DOHH2 (cell line): ENCODE results near the gene KRTAP5-6.
"Not testable (repeated sequence)": the region's sequence is repeated elsewhere in the genome, so short reads cannot be mapped to it uniquely, and the experiment has no call there.

Experiments used
- H3F3A ChIP-seq: fragments of 200-600 bp; sonication (generic), shearing (Covaris generic); 2 replicates; pipeline ENCODE4 v1.6.0; 2016; ENCODE audit warnings: antibody characterized with exemption, mild to moderate bottlenecking; ENCODE audit not compliant: control insufficient read depth, insufficient read depth
- H3K27ac ChIP-seq: fragments of 200-600 bp; sonication (generic); 2 replicates; pipeline ENCODE4 v1.5.1; 2014; ENCODE audit warnings: low read depth, mild to moderate bottlenecking, low read length, moderate library complexity
- H3K27me3 ChIP-seq: fragments of 200-600 bp; sonication (generic); 2 replicates; pipeline ENCODE4 v1.6.1; 2014; ENCODE audit warnings: mild to moderate bottlenecking, low read length, mixed read lengths; ENCODE audit not compliant: control insufficient read depth
- H3K36me3 ChIP-seq: fragments of 200-600 bp; sonication (generic); 2 replicates; pipeline ENCODE4 v1.6.1; 2014; ENCODE audit warnings: mild to moderate bottlenecking, low read length, moderate library complexity, mixed read lengths; ENCODE audit not compliant: control insufficient read depth
- H3K4me1 ChIP-seq: fragments of 200-600 bp; sonication (generic); 2 replicates; pipeline ENCODE4 v1.6.1; 2014; ENCODE audit warnings: mild to moderate bottlenecking, low read length, mixed read lengths; ENCODE audit not compliant: control insufficient read depth
- H3K4me2 ChIP-seq: fragments of 200-600 bp; sonication (generic); 2 replicates; pipeline ENCODE4 v1.6.0; 2014; ENCODE audit warnings: mild to moderate bottlenecking, low read length, moderate library complexity
- H3K4me3 ChIP-seq: fragments of 200-600 bp; sonication (generic); 2 replicates; pipeline ENCODE4 v1.5.1; 2014; ENCODE audit warnings: mild to moderate bottlenecking, low read length, mixed read lengths
- H3K79me2 ChIP-seq: fragments of 200-600 bp; sonication (generic); 2 replicates; pipeline ENCODE4 v1.6.1; 2014; ENCODE audit warnings: mild to moderate bottlenecking, low read length, mixed read lengths; ENCODE audit not compliant: control insufficient read depth
- H3K9me2 ChIP-seq: fragments of 200-600 bp; sonication (generic); replicated peaks from 2 replicates; pipeline ENCODE4 v1.6.1; 2014; ENCODE audit warnings: mild to moderate bottlenecking, low read length, mixed read lengths; ENCODE audit not compliant: control insufficient read depth
- H3K9me3 ChIP-seq: fragments of 200-600 bp; sonication (generic); 2 replicates; pipeline ENCODE4 v1.6.1; 2014; ENCODE audit warnings: antibody characterized with exemption, low read length, mixed read lengths; ENCODE audit not compliant: control insufficient read depth, insufficient read depth
- H4K20me1 ChIP-seq: fragments of 200-600 bp; sonication (generic); 2 replicates; pipeline ENCODE4 v1.6.0; 2014; ENCODE audit warnings: low read depth, mild to moderate bottlenecking, antibody characterized with exemption, low read length, moderate library complexity; ENCODE audit not compliant: control insufficient read depth, insufficient read depth
- CTCF ChIP-seq: fragments of 200-600 bp; sonication (generic); IDR thresholded peaks from one replicate; pipeline ENCODE4 v1.5.1; 2014; ENCODE audit warnings: antibody characterized with exemption, mild to moderate bottlenecking, low read depth, low read length; ENCODE audit not compliant: poor library complexity, severe bottlenecking
- EZH2phosphoT487 ChIP-seq: fragments of 200-600 bp; sonication (generic); IDR thresholded peaks from 2 replicates; pipeline ENCODE4 v1.6.1; 2017; ENCODE audit warnings: borderline replicate concordance, mild to moderate bottlenecking, antibody characterized with exemption, low read length, moderate library complexity, mixed read lengths

Gene KRTAP5-6

DNA sequence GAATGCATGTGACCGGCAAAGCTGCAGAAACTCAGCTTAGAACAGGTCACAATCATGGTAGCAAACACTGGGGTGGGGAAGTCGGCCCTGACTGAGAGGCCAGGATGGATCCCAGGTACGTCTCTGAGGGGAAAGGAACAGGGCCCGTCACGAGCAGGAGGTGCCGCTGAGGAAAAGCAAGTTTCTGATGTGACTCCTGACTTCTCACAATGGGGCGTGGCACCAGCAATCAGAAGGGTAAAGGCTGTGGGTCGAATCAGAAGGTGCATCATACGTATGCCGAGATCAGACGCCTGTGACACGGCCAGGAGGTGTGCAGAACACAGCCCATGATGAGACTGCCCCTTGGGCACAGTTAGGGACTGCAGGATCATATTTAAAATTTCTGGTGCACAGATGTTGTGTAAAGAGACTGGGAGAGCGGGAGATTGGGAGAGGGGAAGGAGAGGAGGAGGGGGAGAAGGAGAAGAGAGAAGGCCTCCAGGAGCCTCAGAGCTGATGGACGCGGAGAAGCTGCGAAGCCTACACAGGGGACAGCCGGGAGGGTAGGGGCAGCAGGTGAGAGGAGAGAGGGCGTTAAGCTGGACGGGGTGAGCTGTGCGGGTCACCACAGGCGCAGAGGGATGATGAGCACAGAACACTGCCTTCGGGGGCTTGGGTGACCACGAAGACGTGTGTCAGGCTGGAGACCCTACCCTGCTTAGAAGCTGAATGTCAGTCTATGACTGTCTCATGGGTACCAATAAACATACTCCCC is 36.7 kb upstream of the KRTAP5-6 start:
- Histone ChIP-seq H3K9me3 (no peaks in the 10 kb centered on the region), H3K27ac (no peak overlapping the region), H3K9me2 (no peaks in the 10 kb centered on the region), H3K27me3 (peaks cover 8% of the 10 kb centered on the region; the same call in 1 of the 2 replicates), H3K79me2 (no peaks in the 10 kb centered on the region), H3K36me3 (no peaks in the 10 kb centered on the region), H3K4me1 (no peaks in the 10 kb centered on the region), H3K4me2 (no peak overlapping the region), H4K20me1 (no peaks in the 10 kb centered on the region), H3F3A (no peaks in the 10 kb centered on the region), H3K4me3 (no peak overlapping the region)
- TF ChIP-seq EZH2phosphoT487 (no peak), CTCF (no peak)

DNA sequence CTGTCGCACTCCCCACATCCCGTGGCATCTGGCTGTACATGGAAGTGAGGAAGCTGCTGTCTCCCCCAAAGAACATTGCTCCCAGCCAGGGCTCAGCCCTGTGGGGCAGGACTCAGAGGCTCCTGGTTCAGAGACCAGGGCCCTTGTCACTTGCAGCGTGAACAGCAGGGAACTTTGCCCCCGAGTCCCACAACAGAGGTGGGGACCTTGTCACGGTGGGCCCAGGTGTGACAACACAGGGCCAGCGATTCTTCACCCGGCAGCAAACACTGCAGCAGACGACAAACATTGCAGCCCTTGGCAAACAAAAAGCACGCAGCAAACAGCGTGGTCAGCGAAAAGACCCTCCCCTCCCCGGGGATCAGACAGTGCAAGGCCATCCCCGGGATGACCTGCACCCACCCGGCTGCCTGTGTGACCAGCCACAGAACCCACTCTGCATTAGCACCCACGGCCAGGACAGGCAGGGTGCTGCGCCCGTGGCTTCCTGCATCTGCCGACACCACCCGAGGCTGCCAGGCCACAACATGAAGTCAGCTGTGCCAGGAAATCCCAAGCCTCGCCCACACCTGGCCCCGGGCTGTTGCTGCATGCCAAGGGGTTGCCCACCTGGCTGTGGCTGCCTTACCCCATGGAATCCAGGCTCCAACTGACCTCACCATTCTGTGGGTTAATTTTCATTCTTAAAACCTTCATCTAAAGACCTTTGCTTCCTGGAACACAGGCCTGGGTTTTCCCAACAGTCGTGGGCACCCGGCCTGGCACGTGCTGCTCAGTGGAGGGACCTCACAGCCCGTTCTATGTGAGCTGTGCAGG is 35.3 kb upstream of the KRTAP5-6 start:
- H3F3A ChIP-seq, H3K9me2 ChIP-seq, H3K27me3 ChIP-seq, H3K79me2 ChIP-seq, H3K36me3 ChIP-seq, H3K27ac ChIP-seq, H4K20me1 ChIP-seq, H3K4me1 ChIP-seq, H3K9me3 ChIP-seq, H3K4me2 ChIP-seq, H3K4me3 ChIP-seq: not testable (repeated sequence)

DNA sequence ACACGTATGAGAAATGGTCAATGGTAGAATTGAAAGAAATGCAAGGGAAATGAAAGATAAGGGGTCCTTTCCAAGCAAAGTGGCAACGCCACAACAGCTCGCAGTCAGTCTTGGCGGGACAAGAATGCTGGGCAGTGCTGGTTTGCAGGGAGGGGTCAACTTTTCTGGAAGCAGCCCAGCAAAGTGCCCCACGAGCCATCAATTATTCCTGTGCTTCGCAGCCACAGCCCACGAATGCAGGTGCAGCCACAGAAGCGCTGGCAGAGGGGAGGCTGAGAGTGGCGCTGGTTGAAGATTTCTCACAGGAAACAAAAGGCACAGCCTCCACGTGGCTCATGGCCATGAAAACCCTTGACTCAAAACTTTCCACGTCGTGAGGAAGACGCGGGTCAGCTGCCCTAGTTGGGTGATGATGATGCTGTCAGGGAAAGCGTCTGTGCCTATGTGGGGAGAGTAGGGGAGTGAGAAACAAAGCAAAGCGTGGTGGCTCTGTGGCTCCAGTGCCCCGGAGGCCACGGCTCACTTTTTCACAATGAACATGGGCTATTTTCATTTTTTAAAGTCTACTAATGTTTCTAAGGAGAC is 34.2 kb upstream of the KRTAP5-6 start:
- H3K79me2 ChIP-seq, H3K9me2 ChIP-seq, H3K36me3 ChIP-seq, H3F3A ChIP-seq, H3K4me2 ChIP-seq, H3K4me1 ChIP-seq, H3K27ac ChIP-seq, H3K4me3 ChIP-seq, H4K20me1 ChIP-seq, H3K27me3 ChIP-seq, H3K9me3 ChIP-seq: not testable (repeated sequence)

DNA sequence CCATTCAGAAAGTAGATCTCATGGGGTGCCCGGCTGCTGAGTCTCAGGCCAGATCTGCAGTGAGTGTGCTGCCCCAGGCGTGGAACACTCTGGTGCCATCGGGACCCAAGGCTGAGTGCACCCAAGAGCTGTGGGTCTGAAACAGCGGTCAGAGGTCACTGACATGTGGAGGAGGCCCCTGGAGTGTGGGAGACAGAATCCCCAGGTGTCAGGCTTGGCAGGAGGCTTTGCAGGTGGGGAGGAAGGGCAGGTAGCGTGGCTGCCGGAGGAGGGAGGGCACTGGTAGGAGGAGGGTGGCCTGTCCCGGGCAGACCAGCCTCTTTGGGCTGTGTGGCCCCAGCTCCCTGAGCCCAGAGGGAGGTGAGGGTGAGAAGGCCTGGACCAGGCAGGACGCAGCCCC is 31.7 kb upstream of the KRTAP5-6 start:
- H3K79me2 ChIP-seq: no peaks in the 10 kb centered on the region
- no peak for TF ChIP-seq EZH2phosphoT487
- no peak for TF ChIP-seq CTCF
- no peaks in the 10 kb centered on the region for H3K4me1 ChIP-seq
- H4K20me1 ChIP-seq: no peaks in the 10 kb centered on the region
- no peaks in the 10 kb centered on the region for H3K9me3 ChIP-seq
- no peaks in the 10 kb centered on the region for H3F3A ChIP-seq
- no peak overlapping the region for H3K4me2 ChIP-seq
- no peaks in the 10 kb centered on the region for H3K36me3 ChIP-seq
- no peak overlapping the region for H3K4me3 ChIP-seq
- no peak overlapping the region for H3K27ac ChIP-seq
- H3K27me3 ChIP-seq: peaks cover 2% of the 10 kb centered on the region; the same call in 1 of the 2 replicates
- no peaks in the 10 kb centered on the region for H3K9me2 ChIP-seq
